Cortex of kidney (tissue), 1 donor: Measurements from ENCODE around the gene SBNO2.

Source experiments
- DNase-seq: peaks from one replicate; lab custom pipeline; 2025; lab: John Stamatoyannopoulos, UW

Gene SBNO2

GRCh38 chr19:1154731-1155351 lies 19.2 kb downstream of the SBNO2 start:
- DNase-seq, result no peak

- no peak for DNase-seq
Observed at GRCh38 chr19:1153891-1154730, 20.0 kb downstream of the SBNO2 start.

- no peak for DNase-seq
Observed at GRCh38 chr19:1151917-1152587, 22.0 kb downstream of the SBNO2 start.

- no peak for DNase-seq
Observed at GRCh38 chr19:1151037-1151724, 22.9 kb downstream of the SBNO2 start.

- DNase-seq, result no peak
Observed at GRCh38 chr19:1150333-1151036, 23.6 kb downstream of the SBNO2 start.

- DNase-seq, result no peak
Observed at GRCh38 chr19:1149259-1150045, 24.6 kb downstream of the SBNO2 start.

- DNase-seq, result no peak
Observed at GRCh38 chr19:1147934-1148549, 26.0 kb downstream of the SBNO2 start.

- DNase-seq, result no peak
Observed at GRCh38 chr19:1146858-1147780, 26.9 kb downstream of the SBNO2 start.

GRCh38 chr19:1146412-1146699 lies 27.7 kb downstream of the SBNO2 start:
- no peak for DNase-seq

GRCh38 chr19:1145635-1146411 lies 28.2 kb downstream of the SBNO2 start:
- DNase-seq, result no peak

GRCh38 chr19:1144741-1145140 lies 29.3 kb downstream of the SBNO2 start:
- DNase-seq, result no peak

- no peak for DNase-seq
Observed at GRCh38 chr19:1143828-1144399, 30.2 kb downstream of the SBNO2 start.

- no peak for DNase-seq
Observed at GRCh38 chr19:1141944-1142343, 32.1 kb downstream of the SBNO2 start.

GRCh38 chr19:1140272-1141027 lies 33.6 kb downstream of the SBNO2 start:
- DNase-seq, result no peak

GRCh38 chr19:1139126-1139525 lies 34.9 kb downstream of the SBNO2 start:
- no peak for DNase-seq

GRCh38 chr19:1138121-1138520 lies 35.9 kb downstream of the SBNO2 start:
- no peak for DNase-seq

GRCh38 chr19:1136621-1137317 lies 37.3 kb downstream of the SBNO2 start:
- DNase-seq, result no peak
